GM13976 (cell line): ENCODE measurements around the gene SPATC1L.

Experiments
- DNase-seq: peaks from one replicate; pipeline ENCODE4 v3.0.0; 2012; ENCODE audit warnings: low spot score
- in situ Hi-C: fragments of 300-500 bp; cut with MboI; formaldehyde crosslinking; loops from one replicate; pipeline ENCODE4 v1.12.0; 2022; ENCODE audit warnings: low sequenced_read_pairs, mixed read lengths, inconsistent platforms; ENCODE audit not compliant: unreplicated experiment
- TF ChIP-seq, protein P1 (sequence below): IDR thresholded peaks from 2 replicates; pipeline ENCODE4 v1.5.1; 2012; ENCODE audit warnings: borderline replicate concordance, mild to moderate bottlenecking; ENCODE audit not compliant: insufficient read depth; ENCODE audit errors: extremely low read depth, missing control alignments, control extremely low read depth

Gene SPATC1L

GRCh38 chr21:46199436-46200373 lies 15.4 kb upstream of the SPATC1L start:
- TF ChIP-seq, protein P1, sequence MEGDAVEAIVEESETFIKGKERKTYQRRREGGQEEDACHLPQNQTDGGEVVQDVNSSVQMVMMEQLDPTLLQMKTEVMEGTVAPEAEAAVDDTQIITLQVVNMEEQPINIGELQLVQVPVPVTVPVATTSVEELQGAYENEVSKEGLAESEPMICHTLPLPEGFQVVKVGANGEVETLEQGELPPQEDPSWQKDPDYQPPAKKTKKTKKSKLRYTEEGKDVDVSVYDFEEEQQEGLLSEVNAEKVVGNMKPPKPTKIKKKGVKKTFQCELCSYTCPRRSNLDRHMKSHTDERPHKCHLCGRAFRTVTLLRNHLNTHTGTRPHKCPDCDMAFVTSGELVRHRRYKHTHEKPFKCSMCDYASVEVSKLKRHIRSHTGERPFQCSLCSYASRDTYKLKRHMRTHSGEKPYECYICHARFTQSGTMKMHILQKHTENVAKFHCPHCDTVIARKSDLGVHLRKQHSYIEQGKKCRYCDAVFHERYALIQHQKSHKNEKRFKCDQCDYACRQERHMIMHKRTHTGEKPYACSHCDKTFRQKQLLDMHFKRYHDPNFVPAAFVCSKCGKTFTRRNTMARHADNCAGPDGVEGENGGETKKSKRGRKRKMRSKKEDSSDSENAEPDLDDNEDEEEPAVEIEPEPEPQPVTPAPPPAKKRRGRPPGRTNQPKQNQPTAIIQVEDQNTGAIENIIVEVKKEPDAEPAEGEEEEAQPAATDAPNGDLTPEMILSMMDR = no peak
- no peak for DNase-seq
- in situ Hi-C loops = no loop called here

- TF ChIP-seq, protein P1 = no peak
- in situ Hi-C loops = no loop called here
- no peak for DNase-seq
Measured at GRCh38 chr21:46196733-46197132, 12.5 kb upstream of the SPATC1L start.

GRCh38 chr21:46195595-46196195 lies 11.4 kb upstream of the SPATC1L start:
- no peak for DNase-seq
- in situ Hi-C loops = no loop called here
- TF ChIP-seq, protein P1 = no peak

GRCh38 chr21:46194374-46195334 lies 10.4 kb upstream of the SPATC1L start:
- TF ChIP-seq, protein P1 = no peak
- DNase-seq = no peak
- in situ Hi-C loops = no loop called here

GRCh38 chr21:46193829-46194373 lies 9.6 kb upstream of the SPATC1L start:
- TF ChIP-seq, protein P1 = no peak
- DNase-seq = no peak
- in situ Hi-C loops = no loop called here
